Adipocyte (in vitro differentiated cells): ENCODE measurements around the gene ALKBH3.

Experiments used
- DNase-seq: peaks from one replicate; pipeline ENCODE4 v3.0.0-alpha.2; 2015; ENCODE audit warnings: low read depth
- H3K27me3 ChIP-seq: replicated peaks from 2 replicates; pipeline ENCODE4 v1.7.0; 2013; ENCODE audit warnings: mild to moderate bottlenecking, low read length, moderate library complexity; ENCODE audit not compliant: control insufficient read depth, insufficient read depth
- H3K36me3 ChIP-seq: 2 replicates; pipeline ENCODE4 v1.7.0; 2013; ENCODE audit warnings: low read length, mild to moderate bottlenecking, moderate library complexity; ENCODE audit not compliant: control insufficient read depth, insufficient read depth, severe bottlenecking
- H3K4me1 ChIP-seq: 2 replicates; pipeline ENCODE4 v1.7.0; 2013; ENCODE audit warnings: mild to moderate bottlenecking, low read length, moderate library complexity; ENCODE audit not compliant: control insufficient read depth, insufficient read depth
- H3K4me3 ChIP-seq: 2 replicates; pipeline ENCODE4 v1.7.0; 2013; ENCODE audit warnings: mild to moderate bottlenecking, low read length, moderate library complexity
- H3K9ac ChIP-seq: 2 replicates; pipeline ENCODE4 v1.7.0; 2013; ENCODE audit warnings: mild to moderate bottlenecking, low read length, moderate library complexity
- H3K9me3 ChIP-seq: 2 replicates; pipeline ENCODE4 v1.7.0; 2013; ENCODE audit warnings: mild to moderate bottlenecking, low read length, moderate library complexity; ENCODE audit not compliant: control insufficient read depth

ALKBH3 gene

GRCh38 chr11:43943931-43944751 is 63.5 kb downstream of the ALKBH3 start:
- Histone ChIP-seq H3K4me1 (no peaks in the 10 kb centered on the region), H3K27me3 (no peaks in the 10 kb centered on the region), H3K36me3 (no peaks in the 10 kb centered on the region), H3K9ac (peak overlapping the region; percentile 84), H3K9me3 (no peaks in the 10 kb centered on the region), H3K4me3 (peak overlapping the region; percentile 84)
- peak; percentile 19 for DNase-seq

DNA sequence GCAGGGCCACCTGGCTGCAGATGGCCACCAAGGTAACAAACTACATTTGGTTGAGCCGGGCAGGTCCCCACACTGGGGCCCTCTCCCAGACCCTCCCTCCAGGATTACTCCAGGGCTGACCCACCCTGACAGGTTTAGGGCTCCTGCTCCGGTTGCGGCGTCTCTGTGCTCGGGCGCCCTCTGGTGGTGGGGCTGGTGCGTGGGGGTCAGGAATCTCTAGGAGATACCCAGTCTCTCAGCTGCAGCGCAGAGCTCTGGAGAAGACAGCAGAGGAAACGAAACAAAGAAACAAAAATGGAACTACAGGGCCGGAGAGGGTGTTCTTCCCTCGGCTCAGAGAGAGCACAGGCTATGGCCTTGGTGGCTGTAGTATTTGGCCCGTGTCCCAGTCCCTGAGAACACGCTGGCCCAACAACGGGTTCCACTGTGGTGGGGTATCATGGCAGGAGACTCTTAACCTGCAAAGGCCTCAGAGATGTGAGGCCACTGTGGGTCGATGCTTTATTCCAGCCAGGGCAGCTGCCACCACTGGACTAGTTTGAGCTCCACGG is 64.2 kb downstream of the ALKBH3 start:
- Histone ChIP-seq H3K9me3 (no peaks in the 10 kb centered on the region), H3K36me3 (no peaks in the 10 kb centered on the region), H3K4me1 (no peaks in the 10 kb centered on the region), H3K9ac (peak overlapping the region; percentile 84), H3K4me3 (peak overlapping the region; percentile 84), H3K27me3 (no peaks in the 10 kb centered on the region)
- DNase-seq, result peak; percentile 26

DNA sequence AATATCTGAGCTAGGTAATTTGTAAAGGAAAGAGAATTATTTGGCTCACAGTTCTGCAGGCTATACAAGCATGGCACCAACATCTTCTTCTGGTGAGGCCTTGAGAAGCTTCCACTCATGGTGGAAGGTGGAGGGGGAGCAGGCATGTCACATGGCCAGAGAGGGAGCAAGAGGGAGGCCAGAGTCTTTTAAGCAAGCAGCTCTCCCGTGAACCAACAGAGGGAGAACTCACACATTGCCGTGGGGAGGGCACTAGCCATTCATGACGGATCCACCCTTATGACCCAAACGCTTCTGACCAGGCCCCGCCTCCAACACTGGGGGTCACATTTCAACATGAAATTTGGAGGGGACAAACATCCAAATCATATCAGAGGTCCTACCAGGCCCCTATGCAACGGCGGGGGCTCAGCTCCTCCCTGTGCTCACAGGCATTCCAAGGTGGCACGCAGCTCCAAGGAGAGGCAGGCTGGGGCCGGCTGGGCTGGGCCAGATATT is 66.4 kb downstream of the ALKBH3 start:
- H3K4me3 ChIP-seq, result no peak overlapping the region
- no peaks in the 10 kb centered on the region for H3K36me3 ChIP-seq
- no peak overlapping the region for H3K9ac ChIP-seq
- H3K27me3 ChIP-seq, result no peaks in the 10 kb centered on the region
- no peaks in the 10 kb centered on the region for H3K4me1 ChIP-seq
- DNase-seq, result no peak
- no peaks in the 10 kb centered on the region for H3K9me3 ChIP-seq

DNA sequence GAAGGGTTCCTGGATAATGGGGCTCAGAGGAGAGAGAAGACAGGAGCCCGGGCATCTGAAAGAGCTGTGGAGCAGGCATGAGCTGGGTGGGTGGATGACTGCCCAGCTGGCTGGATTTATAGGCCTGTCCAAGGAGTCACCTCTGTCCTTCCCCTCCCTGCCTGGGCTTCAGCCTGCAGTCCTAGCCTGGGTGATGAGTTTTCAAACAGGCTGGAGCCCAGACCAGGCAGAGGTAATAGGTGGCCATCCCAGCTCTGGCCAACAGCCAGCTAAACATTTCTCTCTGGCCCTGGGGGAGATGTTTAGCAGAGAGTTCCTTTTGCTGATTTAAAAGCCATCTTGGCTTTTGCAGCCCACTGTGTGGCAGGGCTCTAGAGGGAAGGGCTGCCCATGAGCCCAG is 67.2 kb downstream of the ALKBH3 start:
- Histone ChIP-seq H3K9ac (no peak overlapping the region), H3K36me3 (no peaks in the 10 kb centered on the region), H3K27me3 (no peaks in the 10 kb centered on the region), H3K4me3 (no peak overlapping the region), H3K9me3 (no peaks in the 10 kb centered on the region), H3K4me1 (no peaks in the 10 kb centered on the region)
- DNase-seq, result no peak

DNA sequence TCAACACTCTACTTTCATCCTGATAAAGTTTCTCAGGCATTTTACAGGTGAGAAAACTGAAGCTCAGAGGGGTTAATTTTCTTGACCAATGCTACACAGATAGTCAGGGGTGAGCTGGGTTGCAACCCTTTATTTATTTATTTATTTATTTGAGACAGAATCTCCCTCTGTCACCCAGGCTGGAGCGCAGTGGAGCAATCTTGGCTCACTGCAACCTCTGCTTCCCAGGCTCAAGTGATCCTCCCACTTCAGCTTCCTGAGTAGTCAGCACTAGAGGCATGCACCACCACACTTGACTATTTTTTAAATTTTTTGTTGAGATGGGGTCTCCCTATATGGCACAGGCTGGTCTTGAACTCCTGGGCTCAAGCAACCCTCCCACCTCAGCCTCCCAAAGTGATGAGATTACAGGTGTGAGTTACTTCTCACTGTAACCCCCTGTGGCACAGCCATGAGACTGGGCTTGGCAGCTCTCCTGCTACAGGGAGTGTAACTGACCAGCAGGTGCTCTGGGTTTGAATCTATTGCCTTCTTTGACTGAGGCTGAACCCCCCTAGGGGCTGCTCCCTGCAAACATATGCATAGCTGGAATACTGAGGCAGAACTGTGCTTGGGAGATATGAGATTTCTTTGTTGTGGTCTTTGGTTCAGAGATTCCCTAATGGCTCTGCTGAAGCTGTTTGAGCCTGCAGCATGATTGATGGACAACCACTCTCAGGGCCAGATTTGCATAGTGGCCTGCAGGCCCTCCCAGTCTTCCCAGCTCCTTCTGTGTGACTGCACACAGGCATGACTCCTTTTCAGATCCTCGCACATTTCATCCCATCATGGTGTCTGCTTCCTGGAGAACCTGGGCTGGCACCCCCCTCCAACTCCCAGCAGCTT is 68.0 kb downstream of the ALKBH3 start:
- no peak for DNase-seq
- no peaks in the 10 kb centered on the region for H3K36me3 ChIP-seq
- H3K4me3 ChIP-seq, result no peak overlapping the region
- no peak overlapping the region for H3K9ac ChIP-seq
- no peaks in the 10 kb centered on the region for H3K9me3 ChIP-seq
- H3K27me3 ChIP-seq, result no peaks in the 10 kb centered on the region
- no peaks in the 10 kb centered on the region for H3K4me1 ChIP-seq

DNA sequence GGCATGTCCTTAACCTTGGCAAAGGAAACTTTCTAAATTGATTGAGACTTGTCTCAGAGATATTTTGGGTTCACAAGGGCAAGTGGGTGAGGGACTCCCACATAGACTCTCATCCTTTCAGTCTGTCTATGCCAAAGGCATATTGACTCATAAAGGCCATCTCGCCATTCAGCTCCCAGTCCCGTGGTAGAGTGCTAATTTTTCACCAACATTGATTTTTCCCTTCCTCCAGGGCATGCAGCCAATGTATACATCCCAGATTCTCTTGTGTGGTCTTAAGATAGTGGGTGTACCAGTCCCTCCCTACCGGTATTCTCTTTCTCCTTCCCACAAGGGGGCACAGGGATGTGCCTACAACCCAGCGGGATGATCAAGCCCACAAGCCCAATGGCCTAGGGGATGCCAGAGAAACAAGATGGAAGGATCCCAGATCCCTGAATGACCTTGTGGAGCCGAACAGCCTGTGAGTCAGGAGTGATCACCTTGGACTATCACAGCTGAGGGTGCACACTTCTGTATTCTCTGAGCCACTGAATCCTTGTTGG is 69.8 kb downstream of the ALKBH3 start:
- no peak overlapping the region for H3K9ac ChIP-seq

DNA sequence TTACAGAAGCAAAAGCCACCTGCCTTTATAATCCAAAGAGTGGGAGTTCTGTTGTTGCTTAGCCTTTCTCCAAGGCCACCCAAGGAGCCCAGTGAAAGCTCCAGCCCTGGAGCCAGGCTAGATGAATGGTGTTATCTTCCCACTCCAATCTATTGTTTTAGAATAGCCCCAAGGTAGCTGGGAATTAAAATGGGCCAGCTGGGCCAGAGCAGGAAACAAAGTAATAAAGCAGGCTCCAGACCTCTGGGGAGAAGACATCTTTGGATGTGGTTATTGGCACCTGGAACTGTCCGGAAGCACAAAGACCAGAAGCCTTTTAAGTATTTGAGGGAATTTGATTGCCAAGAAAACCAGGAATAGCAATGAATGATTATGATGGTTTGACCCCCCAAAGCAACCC is 70.6 kb downstream of the ALKBH3 start:
- H3K4me1 ChIP-seq, result peaks cover 12% of the 10 kb centered on the region
- no peaks in the 10 kb centered on the region for H3K9me3 ChIP-seq
- no peak for DNase-seq
- H3K36me3 ChIP-seq, result no peaks in the 10 kb centered on the region
- no peak overlapping the region for H3K4me3 ChIP-seq
- H3K27me3 ChIP-seq, result no peaks in the 10 kb centered on the region
- no peak overlapping the region for H3K9ac ChIP-seq

More for the DNA sequence above, 69.8 kb downstream of the ALKBH3 start:
- DNase-seq, result no peak
- H3K36me3 ChIP-seq, result no peaks in the 10 kb centered on the region
- H3K4me1 ChIP-seq, result peaks cover 4% of the 10 kb centered on the region
- H3K9me3 ChIP-seq, result no peaks in the 10 kb centered on the region
- no peaks in the 10 kb centered on the region for H3K27me3 ChIP-seq
- H3K4me3 ChIP-seq, result no peak overlapping the region

DNA sequence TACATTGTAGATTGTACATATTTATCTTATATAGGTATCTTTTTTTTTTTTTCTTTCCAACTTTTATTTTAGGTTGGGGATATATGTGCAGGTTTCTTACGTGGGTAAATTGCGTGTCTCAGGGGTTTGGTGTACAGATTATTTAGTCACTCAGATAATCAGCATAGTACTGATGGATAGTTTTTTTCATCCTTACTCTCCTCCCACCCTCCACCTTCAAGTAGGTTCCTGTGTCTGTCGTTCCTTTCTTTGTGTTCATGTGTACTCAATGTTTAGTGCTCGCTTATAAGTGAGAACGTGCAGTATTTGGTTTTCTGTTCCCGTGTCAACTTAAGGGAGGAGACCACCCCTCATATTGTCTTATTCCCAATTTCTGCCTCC is 71.4 kb downstream of the ALKBH3 start:
- peaks cover 12% of the 10 kb centered on the region for H3K4me1 ChIP-seq
- no peaks in the 10 kb centered on the region for H3K36me3 ChIP-seq
- H3K27me3 ChIP-seq, result no peaks in the 10 kb centered on the region
- no peak overlapping the region for H3K4me3 ChIP-seq
- H3K9ac ChIP-seq, result no peak overlapping the region
- H3K9me3 ChIP-seq, result no peaks in the 10 kb centered on the region
- DNase-seq, result no peak

- Histone ChIP-seq H3K36me3 (no peaks in the 10 kb centered on the region), H3K9me3 (no peaks in the 10 kb centered on the region), H3K27me3 (no peaks in the 10 kb centered on the region), H3K9ac (no peak overlapping the region), H3K4me3 (no peak overlapping the region), H3K4me1 (peaks cover 12% of the 10 kb centered on the region)
- no peak for DNase-seq
Observed at GRCh38 chr11:43952401-43953342, 72.0 kb downstream of the ALKBH3 start.

GRCh38 chr11:43953521-43953920 is 72.9 kb downstream of the ALKBH3 start:
- H3K36me3 ChIP-seq, result no peaks in the 10 kb centered on the region
- H3K4me3 ChIP-seq, result no peak overlapping the region
- H3K9ac ChIP-seq, result no peak overlapping the region
- H3K4me1 ChIP-seq, result peaks cover 12% of the 10 kb centered on the region
- no peak for DNase-seq
- no peaks in the 10 kb centered on the region for H3K9me3 ChIP-seq
- H3K27me3 ChIP-seq, result no peaks in the 10 kb centered on the region
